HepG2 (cell line): ENCODE measurements around the gene EFNA4. TPM values are rescaled to one million over a fixed set of nuclear protein-coding genes. Genes with fewer than 3 reads are reported as not detected.

Experiments used
- ADNP ChIP-seq: sonication (generic); formaldehyde crosslinking; IDR thresholded peaks from 2 replicates; pipeline ENCODE4 v1.4.0; 2020; ENCODE audit warnings: missing genetic modification reagents
- AGO1 ChIP-seq: fragments of 200-400 bp; formaldehyde crosslinking; IDR thresholded peaks from 2 replicates; pipeline ENCODE4 v1.6.1; 2017; ENCODE audit warnings: mild to moderate bottlenecking, low read depth, low read length, moderate library complexity; ENCODE audit not compliant: poor library complexity, severe bottlenecking
- FOXC1 ChIP-seq: sonication (generic); formaldehyde crosslinking; IDR thresholded peaks from 2 replicates; pipeline ENCODE4 v1.8.0; 2022; ENCODE audit warnings: mild to moderate bottlenecking, missing genetic modification reagents, borderline replicate concordance
- FOXJ3 ChIP-seq: sonication (generic); formaldehyde crosslinking; IDR thresholded peaks from 2 replicates; pipeline ENCODE4 v1.4.0; 2020; ENCODE audit warnings: missing genetic modification reagents, mild to moderate bottlenecking, borderline replicate concordance
- GATAD2A ChIP-seq: IDR thresholded peaks from 2 replicates; pipeline ENCODE4 v1.6.1; 2016
- GTF2F1 ChIP-seq: fragments of 150-350 bp; IDR thresholded peaks from 2 replicates; pipeline ENCODE4 v1.6.1; 2014; ENCODE audit warnings: low read length
- KAT8 ChIP-seq: IDR thresholded peaks from 2 replicates; pipeline ENCODE4 v1.6.1; 2016; ENCODE audit warnings: missing genetic modification reagents, missing compliant biosample characterization
- KDM3A ChIP-seq: IDR thresholded peaks from 2 replicates; pipeline ENCODE4 v1.6.1; 2018; ENCODE audit warnings: low read depth, missing compliant biosample characterization
- MAFK ChIP-seq, 2 experiments: IDR thresholded peaks in 1 of 2; conservative IDR thresholded peaks in 1 of 2; 2 replicates each; pipeline ENCODE4 v1.6.1; 2011; ENCODE audit warnings: improper control_type of control experiment in 2 of 2, low read length in 2 of 2
- NR1H2 ChIP-seq: sonication (generic); formaldehyde crosslinking; IDR thresholded peaks from 2 replicates; pipeline ENCODE4 v1.8.1; 2022; ENCODE audit warnings: low read depth, missing genetic modification reagents, borderline replicate concordance
- PHF8 ChIP-seq: sonication (generic); formaldehyde crosslinking; IDR thresholded peaks from 2 replicates; pipeline ENCODE4 v1.5.0; 2020; ENCODE audit warnings: missing genetic modification reagents
- ZBTB42 ChIP-seq: sonication (generic); formaldehyde crosslinking; IDR thresholded peaks from 2 replicates; pipeline ENCODE4 v1.5.0; 2020; ENCODE audit warnings: mild to moderate bottlenecking, missing genetic modification reagents
- ZNF121 ChIP-seq: sonication (generic); formaldehyde crosslinking; IDR thresholded peaks from 2 replicates; pipeline ENCODE4 v1.5.0; 2020; ENCODE audit warnings: mild to moderate bottlenecking, missing genetic modification reagents
- ZNF614 ChIP-seq: IDR thresholded peaks from 2 replicates; pipeline ENCODE4 v1.6.1; 2018; ENCODE audit warnings: missing biosample characterization, missing genetic modification reagents, inconsistent platforms, borderline replicate concordance
- polyA plus RNA-seq, 8 experiments: library from polyadenylated mRNA; depleted of rRNA in 3 of 8; stranded (reverse) in 7 of 8; unstranded in 1 of 8; fragments of >200 nt; fragmentation: Illumina TruSeq in 4 of 8; extraction: Trizol in 4 of 8; gene quantifications; 2 replicates each; pipeline versions ENCODE4 v1.2.1 to v1.2.3, GENCODE V29; 2011 to 2016; ENCODE audit warnings: low read depth in 4 of 8, missing spikeins in 1 of 8, mixed read lengths in 1 of 8; ENCODE audit not compliant: insufficient read depth in 1 of 8
- total RNA-seq, 5 experiments: library from RNA; depleted of rRNA; stranded (reverse); fragments of >200 nt; fragmentation: Illumina TruSeq; extraction: Trizol; gene quantifications; 2 replicates each; pipeline ENCODE4 v1.2.3, GENCODE V29; 2016; ENCODE audit warnings: low read depth in 1 of 5
- TF ChIP-seq, protein P1 (sequence below): sonication (generic); formaldehyde crosslinking; IDR thresholded peaks from 2 replicates; pipeline ENCODE4 v1.8.0; 2022; ENCODE audit warnings: low read depth, missing genetic modification reagents
- TF ChIP-seq, protein P2 (sequence below): sonication (generic); formaldehyde crosslinking; conservative IDR thresholded peaks from 2 replicates; pipeline ENCODE4 v1.4.0; 2020; ENCODE audit warnings: missing genetic modification reagents
- TF ChIP-seq, protein P3 (sequence below): IDR thresholded peaks from 2 replicates; pipeline ENCODE4 v1.6.1; 2016
- TF ChIP-seq, protein P4 (sequence below): sonication (generic); formaldehyde crosslinking; IDR thresholded peaks from 2 replicates; pipeline ENCODE4 v1.5.0; 2020; ENCODE audit warnings: missing genetic modification reagents
- TF ChIP-seq, protein P5 (sequence below): sonication (generic); formaldehyde crosslinking; IDR thresholded peaks from 2 replicates; pipeline ENCODE4 v1.5.1; 2020; ENCODE audit warnings: missing genetic modification reagents, mild to moderate bottlenecking, borderline replicate concordance

Gene EFNA4
- total and polyA plus RNA-seq, 2 of the 13 experiments (the other 11 are each of a cell fraction or from before 2014, with no cell fraction given), result 12.0 to 17.2 TPM

DNA sequence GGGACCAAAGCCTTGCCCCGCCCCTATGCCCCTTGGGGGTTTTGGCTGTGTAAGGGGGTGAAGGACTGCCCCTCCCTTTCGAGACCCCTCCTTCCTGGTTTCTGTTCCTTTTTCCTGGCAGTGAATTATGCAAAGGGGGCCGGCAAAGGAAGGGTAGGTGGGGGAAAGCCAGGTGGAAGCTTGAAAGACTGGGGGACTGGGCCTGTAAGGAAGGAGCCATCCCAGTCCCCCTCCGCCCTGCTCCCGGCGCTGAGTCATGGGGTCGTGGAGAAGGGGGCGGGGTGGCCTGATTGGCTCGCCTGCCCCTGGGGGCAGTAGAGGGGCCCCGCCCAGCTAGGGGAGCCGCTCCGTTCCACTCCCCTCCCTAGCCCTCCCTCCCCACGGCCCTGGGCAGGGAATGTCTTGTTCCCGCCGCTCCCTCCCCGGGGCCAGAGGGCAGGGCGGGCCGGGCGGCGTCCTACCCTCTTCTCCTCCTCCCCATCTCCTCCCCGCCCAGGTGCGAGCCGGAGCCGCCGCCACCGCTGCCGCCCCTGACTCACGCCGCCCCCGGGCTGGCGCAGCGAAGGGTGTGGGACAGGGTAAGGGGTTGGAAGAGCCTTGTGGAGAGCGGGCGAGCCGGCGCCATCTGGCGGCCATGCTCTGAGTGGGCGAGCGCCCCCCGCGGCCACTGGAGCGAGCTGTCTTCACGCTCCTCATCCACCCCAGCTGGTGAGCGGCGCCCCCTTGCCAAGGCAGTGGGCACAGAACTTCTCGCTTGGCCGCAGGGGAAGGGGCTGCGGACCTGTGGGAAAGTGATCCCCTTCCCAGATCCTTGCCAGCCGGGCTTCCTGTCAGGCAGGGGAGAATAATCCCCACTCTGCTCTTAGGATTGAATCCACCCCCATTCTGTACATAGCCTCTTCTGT, 46.2 kb upstream of the EFNA4 start (continued):
- TF ChIP-seq, protein P1, sequence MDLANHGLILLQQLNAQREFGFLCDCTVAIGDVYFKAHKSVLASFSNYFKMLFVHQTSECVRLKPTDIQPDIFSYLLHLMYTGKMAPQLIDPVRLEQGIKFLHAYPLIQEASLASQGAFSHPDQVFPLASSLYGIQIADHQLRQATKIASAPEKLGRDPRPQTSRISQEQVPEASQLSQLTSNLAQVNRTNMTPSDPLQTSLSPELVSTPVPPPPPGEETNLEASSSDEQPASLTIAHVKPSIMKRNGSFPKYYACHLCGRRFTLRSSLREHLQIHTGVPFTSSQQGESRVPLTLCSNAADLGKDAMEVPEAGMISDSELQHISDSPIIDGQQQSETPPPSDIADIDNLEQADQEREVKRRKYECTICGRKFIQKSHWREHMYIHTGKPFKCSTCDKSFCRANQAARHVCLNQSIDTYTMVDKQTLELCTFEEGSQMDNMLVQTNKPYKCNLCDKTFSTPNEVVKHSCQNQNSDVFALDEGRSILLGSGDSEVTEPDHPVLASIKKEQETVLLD (CRISPR knock-in tag), result peak; percentile 75
- TF ChIP-seq ZBTB42 (CRISPR knock-in tag) (no peak), ZNF121 (CRISPR knock-in tag) (0 out of 2 replicates have a peak, but pooled peaks have one; percentile 43), ADNP (0 out of 2 replicates have a peak, but pooled peaks have one; percentile 53), GATAD2A (CRISPR knock-in tag) (peak; percentile 82), GTF2F1 (no peak), ZNF614 (CRISPR knock-in tag) (peak; percentile 83; the same call in 1 of the 2 replicates), FOXJ3 (CRISPR knock-in tag) (0 out of 2 replicates have a peak, but pooled peaks have one; percentile 16), AGO1 (peak; percentile 92), KDM3A (CRISPR knock-in tag) (peak; percentile 98; the same call in 1 of the 2 replicates), MAFK (conservative IDR thresholded peaks at IDR 0.05 in 1 of 2, IDR thresholded peaks at IDR 0.05 in 1 of 2; ENCODE audit: low read length in 2 of 2) (no peak), PHF8 (CRISPR knock-in tag) (peak; percentile 51; the same call in 1 of the 2 replicates), FOXC1 (CRISPR knock-in tag) (peak; percentile 88), NR1H2 (CRISPR knock-in tag) (no peak), KAT8 (CRISPR knock-in tag) (peak; percentile 85)
- TF ChIP-seq, protein P2, sequence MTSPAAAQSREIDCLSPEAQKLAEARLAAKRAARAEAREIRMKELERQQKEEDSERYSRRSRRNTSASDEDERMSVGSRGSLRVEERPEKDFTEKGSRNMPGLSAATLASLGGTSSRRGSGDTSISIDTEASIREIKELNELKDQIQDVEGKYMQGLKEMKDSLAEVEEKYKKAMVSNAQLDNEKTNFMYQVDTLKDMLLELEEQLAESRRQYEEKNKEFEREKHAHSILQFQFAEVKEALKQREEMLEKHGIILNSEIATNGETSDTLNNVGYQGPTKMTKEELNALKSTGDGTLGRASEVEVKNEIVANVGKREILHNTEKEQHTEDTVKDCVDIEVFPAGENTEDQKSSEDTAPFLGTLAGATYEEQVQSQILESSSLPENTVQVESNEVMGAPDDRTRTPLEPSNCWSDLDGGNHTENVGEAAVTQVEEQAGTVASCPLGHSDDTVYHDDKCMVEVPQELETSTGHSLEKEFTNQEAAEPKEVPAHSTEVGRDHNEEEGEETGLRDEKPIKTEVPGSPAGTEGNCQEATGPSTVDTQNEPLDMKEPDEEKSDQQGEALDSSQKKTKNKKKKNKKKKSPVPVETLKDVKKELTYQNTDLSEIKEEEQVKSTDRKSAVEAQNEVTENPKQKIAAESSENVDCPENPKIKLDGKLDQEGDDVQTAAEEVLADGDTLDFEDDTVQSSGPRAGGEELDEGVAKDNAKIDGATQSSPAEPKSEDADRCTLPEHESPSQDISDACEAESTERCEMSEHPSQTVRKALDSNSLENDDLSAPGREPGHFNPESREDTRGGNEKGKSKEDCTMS (CRISPR knock-in tag), result no peak
- TF ChIP-seq, protein P3, sequence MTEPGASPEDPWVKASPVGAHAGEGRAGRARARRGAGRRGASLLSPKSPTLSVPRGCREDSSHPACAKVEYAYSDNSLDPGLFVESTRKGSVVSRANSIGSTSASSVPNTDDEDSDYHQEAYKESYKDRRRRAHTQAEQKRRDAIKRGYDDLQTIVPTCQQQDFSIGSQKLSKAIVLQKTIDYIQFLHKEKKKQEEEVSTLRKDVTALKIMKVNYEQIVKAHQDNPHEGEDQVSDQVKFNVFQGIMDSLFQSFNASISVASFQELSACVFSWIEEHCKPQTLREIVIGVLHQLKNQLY (CRISPR knock-in tag), result no peak
- TF ChIP-seq, protein P4, sequence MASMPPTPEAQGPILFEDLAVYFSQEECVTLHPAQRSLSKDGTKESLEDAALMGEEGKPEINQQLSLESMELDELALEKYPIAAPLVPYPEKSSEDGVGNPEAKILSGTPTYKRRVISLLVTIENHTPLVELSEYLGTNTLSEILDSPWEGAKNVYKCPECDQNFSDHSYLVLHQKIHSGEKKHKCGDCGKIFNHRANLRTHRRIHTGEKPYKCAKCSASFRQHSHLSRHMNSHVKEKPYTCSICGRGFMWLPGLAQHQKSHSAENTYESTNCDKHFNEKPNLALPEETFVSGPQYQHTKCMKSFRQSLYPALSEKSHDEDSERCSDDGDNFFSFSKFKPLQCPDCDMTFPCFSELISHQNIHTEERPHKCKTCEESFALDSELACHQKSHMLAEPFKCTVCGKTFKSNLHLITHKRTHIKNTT, result no peak
- TF ChIP-seq, protein P5, sequence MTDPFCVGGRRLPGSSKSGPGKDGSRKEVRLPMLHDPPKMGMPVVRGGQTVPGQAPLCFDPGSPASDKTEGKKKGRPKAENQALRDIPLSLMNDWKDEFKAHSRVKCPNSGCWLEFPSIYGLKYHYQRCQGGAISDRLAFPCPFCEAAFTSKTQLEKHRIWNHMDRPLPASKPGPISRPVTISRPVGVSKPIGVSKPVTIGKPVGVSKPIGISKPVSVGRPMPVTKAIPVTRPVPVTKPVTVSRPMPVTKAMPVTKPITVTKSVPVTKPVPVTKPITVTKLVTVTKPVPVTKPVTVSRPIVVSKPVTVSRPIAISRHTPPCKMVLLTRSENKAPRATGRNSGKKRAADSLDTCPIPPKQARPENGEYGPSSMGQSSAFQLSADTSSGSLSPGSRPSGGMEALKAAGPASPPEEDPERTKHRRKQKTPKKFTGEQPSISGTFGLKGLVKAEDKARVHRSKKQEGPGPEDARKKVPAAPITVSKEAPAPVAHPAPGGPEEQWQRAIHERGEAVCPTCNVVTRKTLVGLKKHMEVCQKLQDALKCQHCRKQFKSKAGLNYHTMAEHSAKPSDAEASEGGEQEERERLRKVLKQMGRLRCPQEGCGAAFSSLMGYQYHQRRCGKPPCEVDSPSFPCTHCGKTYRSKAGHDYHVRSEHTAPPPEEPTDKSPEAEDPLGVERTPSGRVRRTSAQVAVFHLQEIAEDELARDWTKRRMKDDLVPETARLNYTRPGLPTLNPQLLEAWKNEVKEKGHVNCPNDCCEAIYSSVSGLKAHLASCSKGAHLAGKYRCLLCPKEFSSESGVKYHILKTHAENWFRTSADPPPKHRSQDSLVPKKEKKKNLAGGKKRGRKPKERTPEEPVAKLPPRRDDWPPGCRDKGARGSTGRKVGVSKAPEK, result 0 out of 2 replicates have a peak, but pooled peaks have one; percentile 37
